CD4-positive, alpha-beta T cell treated with Interleukin-17A for 4 hours (primary cell): ENCODE data around the gene S100A13.
"Not testable (repeated sequence)": the region's sequence is repeated elsewhere in the genome, so short reads cannot be mapped to it uniquely, and the experiment has no call there.

Experiments used
- DNase-seq: peaks from one replicate; pipeline ENCODE4 v3.0.0-alpha.2; 2020; ENCODE audit warnings: mixed read lengths

Gene S100A13

DNA sequence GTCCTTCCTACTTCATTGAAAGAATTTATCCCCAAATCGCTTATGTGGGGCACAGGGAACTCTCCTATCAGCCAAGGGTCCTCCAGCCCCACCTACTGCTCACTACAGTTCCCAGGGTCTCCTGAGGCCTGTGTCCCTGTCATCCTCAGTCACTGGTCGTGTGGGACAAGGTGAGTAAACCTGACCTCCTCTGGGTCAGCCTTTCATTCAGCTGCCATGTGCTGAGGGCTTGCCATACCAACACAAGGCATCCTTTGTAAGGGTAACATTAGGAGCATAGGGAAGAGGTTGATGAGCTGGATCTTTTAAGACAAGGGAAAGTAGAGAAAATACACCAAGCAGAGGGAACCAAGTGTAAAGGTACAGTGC, 20.0 kb upstream of the S100A13 start:
- no peak for DNase-seq

DNA sequence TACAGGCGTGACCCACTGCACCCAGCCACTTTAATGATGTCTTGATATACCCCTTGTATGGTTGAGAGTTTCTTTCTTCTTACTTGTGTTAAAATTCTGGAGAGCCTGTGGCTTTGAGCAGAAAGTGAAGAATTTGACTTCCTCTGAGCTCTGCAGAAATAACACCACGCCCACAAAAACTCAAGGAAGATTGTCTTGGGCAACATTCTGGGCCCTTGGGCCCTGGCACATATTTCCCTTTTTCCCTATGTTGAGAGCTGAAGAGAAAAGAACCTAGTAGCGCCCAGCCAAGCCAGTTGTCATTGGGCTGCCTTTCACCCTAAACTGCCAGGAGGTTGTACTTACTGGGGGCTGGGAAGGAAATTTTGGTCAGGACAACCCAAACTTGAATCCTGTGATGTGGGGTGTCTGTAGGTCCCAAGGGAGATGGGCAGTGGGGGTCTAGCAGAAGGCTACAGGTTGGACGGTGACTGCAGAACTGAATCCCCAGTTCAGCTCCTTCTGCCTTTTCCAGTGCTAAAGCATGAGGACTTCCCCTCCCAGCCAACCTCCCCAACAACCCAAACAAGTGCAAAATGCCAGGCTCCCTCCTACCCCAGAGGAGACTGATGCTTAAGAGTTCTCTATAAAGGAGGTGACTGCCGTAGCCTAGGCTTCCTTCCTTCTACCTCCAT, 19.5 kb upstream of the S100A13 start:
- DNase-seq = no peak

DNA sequence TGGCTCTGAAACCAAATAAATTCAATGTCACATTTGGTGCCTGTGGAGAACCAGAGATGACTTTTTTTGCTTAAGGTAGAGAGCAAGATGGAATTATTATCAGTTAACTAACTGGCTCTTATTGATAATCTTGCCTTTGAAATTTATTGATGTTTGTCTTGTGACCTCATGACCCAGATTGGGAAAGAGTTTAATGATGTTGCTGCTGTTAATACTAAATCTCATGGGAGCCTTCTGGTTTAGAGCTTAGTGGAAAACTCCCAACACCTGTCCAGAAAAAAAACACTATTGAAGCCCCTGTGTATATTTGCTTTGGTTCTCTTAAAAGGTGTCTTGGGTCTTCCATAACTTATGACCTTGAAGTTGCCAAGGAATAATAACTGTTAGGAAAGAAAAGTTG, 16.5 kb upstream of the S100A13 start:
- no peak for DNase-seq

DNA sequence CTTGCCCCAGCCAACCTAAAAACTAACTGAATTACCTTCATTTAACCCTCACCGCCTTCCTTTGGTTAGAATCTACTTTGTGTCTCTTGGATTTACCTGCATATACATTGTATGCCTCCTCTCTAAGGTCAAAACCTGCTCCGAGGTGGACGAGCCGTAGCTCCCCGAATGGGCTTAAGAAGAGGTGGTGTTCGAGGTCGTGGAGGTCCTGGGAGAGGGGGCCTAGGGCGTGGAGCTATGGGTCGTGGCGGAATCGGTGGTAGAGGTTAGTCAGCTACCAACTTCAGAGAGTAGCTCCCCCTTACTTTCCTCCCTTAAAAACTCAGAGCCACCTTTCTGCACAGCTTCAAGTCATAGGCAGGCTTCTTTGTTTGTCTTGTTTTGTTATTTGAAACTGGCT, 15.8 kb upstream of the S100A13 start:
- DNase-seq = no peak

GRCh38 chr1:153642161-153642560, 14.9 kb upstream of the S100A13 start:
- DNase-seq = no peak

GRCh38 chr1:153640861-153641260, 13.6 kb upstream of the S100A13 start:
- DNase-seq = no peak

- not testable (repeated sequence) for DNase-seq
Observed at GRCh38 chr1:153640213-153640612, 12.9 kb upstream of the S100A13 start.

DNA sequence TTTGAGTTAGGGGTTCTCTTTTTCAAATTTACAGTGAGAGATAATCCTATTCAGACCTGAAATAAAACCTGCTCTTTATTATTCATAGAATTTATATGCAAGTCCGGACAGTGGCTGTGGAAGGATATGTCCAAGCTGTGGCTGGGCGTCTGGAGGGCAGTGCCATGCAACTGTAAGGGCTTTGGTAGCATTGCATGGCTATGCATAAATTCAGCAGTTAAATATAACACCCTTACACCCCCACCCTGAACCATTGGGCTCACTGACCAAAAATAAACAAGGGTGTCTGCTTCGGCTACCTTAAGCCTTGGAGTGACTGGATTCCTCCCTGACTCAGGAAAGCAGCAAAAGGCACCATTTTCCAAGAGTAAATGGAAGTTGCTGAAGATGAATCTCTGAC, 12.0 kb upstream of the S100A13 start:
- DNase-seq = no peak

DNA sequence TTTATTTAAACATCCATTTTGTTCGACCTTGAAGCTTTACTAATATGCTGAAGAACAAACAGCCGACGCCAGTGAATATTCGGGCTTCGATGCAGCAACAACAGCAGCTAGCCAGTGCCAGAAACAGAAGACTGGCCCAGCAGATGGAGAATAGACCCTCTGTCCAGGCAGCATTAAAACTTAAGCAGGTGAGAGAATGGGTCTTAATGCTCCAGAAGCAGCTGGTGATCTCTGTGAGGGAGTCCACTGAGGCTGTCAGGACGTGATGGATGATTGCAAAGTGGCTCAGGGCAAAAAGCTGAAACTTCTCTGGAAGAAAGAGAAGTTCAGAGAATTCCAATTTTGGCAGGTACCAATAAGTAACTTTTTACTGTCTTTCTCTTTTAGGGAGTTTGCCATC, 11.0 kb upstream of the S100A13 start:
- DNase-seq = no peak

DNA sequence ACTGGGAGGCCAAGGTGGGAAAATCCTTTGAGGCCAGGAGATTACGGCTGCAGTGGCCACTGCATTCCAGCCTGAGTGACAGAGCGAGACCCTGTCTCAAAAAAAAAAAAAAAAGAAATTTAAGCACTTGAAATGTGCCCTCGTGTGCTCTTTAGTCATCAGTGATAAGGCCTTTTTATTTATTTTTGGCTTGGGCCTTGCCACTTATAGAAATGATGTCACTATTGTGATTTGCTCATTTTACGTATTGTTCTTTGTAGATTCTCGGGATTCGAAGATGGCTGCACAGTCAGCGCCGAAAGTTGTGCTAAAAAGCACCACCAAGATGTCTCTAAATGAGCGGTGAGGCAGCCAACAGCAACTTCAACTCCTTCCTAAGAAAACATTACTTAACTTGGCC, 9.0 kb upstream of the S100A13 start:
- no peak for DNase-seq

- DNase-seq = no peak
Observed at GRCh38 chr1:153635872-153636271, 8.6 kb upstream of the S100A13 start.

GRCh38 chr1:153633754-153634665, 6.7 kb upstream of the S100A13 start, which contains the start of gene CHTOP:
CHTOP (plus strand) TSS chr1:153634066; CDS start chr1:153636589, 2,523 bp downstream.
- DNase-seq = peak; percentile 94

DNA sequence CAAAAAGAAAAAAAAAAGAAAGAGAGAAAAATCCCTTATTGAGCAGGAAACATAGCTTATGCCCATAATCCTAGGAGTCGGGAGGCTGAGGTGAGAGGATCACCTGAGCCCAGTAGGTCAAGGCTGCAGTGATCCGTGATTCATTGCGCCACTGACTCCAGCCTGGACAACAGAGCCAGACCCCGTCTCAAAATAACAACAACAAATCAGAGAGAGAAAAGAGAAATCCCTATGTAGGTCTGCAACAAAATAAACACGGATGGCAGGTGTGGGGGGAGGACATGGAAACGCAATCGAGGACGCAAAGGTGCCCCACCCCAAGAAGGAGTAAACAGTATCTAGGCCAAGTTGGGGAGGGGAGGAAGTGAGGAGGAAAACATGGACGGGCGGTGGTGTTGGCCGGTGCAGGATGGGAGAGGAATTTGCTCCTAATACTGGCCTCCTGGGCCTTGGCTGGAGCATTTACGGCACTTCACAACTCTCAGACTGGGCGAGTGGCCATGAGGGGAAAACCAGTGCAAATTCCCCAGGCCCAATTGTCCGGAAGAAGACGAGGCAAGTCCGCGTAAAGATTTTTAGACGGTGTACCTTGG, 6.0 kb upstream of the S100A13 start:
- DNase-seq = no peak

GRCh38 chr1:153631047-153632022, 4.0 kb upstream of the S100A13 start:
- DNase-seq = no peak

DNA sequence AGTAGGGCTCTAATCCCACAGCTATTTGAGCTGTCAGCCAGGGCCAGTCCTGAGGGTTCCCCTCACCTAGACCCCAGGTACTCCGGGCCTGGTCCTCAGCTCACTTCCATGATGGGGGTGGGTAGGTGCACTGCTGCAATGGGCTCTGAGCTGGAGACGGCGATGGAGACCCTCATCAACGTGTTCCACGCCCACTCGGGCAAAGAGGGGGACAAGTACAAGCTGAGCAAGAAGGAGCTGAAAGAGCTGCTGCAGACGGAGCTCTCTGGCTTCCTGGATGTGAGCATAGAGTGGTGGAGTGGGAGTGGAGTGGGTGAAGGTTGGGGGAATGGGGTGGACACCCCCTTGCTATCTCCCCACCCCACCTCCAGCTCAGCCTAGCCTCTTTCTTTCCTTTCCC, 3.1 kb upstream of the S100A13 start:
- DNase-seq = no peak

DNA sequence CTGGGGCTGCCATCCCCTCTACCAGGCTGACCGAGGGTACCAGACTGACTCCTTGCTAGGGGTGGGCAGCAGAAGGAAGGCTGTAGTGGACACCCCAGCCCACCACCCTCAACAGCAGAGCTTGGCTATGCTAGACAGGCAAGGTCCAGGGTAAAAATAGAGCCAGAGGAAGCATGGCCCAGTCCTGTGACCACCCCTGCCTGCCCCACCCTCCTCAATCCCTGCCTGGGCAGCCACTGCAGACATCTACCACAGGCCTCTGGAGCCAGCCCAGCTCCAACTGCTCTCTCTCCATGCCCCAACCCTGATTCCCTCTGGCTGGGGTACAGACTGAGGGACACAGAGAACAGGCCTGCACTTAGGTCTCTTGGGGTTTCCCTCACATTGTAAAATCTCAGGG, 2.7 kb upstream of the S100A13 start:
- DNase-seq = no peak

DNA sequence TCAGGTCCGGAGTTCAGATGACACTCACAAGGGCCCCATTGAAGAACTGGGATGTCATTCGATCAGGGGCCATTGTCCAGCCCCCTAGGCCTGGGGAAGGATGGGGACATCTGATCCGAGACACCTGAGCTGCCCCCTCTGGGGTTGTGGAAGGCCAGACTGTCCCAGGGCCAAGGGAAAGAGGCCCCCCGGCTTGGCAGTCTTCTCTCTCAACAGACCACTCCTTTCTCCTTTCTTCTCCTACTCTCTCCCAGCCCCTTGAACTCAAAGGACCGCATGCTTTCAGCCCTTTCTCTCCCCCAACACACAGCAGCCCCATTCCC, 2.0 kb upstream of the S100A13 start:
- no peak for DNase-seq

DNA sequence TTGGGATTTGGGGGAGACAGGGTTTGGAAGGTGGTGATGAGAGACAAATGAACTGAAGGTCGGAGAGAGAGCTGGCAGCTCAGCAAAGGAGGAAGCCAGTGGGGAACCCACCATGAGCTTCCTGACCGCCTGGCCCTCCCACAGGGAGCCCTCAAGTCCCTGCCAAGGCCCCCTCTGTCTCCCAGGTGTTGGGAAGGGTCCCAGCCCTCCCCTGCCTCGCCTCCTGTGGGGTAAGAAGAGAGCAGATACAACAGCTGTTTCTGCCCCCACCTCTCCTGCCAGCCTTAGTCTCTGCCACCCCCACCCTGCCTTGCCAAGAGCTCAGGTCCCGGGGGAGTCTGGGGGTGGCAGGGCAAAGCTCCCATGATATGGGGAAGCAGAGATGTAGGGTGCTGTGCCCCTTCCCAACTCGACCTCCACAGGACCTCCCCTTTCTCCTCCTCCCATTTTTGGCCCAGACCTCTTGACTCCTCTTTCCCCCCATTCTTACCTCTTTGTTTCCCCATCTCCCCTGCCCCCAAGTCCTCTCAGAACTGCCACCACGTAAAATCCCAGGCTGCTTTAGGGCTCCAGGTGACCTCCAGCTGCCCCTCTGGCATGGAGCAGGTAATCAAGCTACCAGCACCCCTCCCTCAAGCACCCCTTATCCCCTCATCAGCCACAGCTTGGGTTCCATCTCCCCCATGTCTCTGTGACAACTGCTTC, 1.5 kb upstream of the S100A13 start:
- DNase-seq = no peak

GRCh38 chr1:153627715-153628626, 666 bp upstream of the S100A13 start, which contains the start of gene S100A1:
S100A1 (plus strand) TSS chr1:153628434; CDS start chr1:153630522, 2,088 bp downstream.
- DNase-seq = no peak

GRCh38 chr1:153626477-153626903, 815 bp downstream of the S100A13 start:
- DNase-seq = no peak
